Chondrocyte (in vitro differentiated cells): ENCODE data around the gene ALDH3B1. TPM values are rescaled to one million over a fixed set of nuclear protein-coding genes. Genes with fewer than 3 reads are reported as not detected.
A peak's percentile ranks its signal among the peaks of the same experiment; 100 is the strongest.

ENCODE experiments used
- DNase-seq: peaks from one replicate; pipeline ENCODE4 v3.0.0; 2021; ENCODE audit warnings: mixed read lengths, low spot score
- H3K27ac Mint-ChIP-seq: one replicate; pipeline ENCODE4 v1.8.0; 2021; ENCODE audit warnings: mild to moderate bottlenecking, moderate library complexity, mixed read lengths; ENCODE audit not compliant: unreplicated experiment
- H3K27me3 Mint-ChIP-seq: 2 replicates; pipeline ENCODE4 v1.8.0; 2021; ENCODE audit warnings: low read depth, mixed read lengths
- H3K36me3 Mint-ChIP-seq: 2 replicates; pipeline ENCODE4 v1.8.0; 2021; ENCODE audit warnings: low read depth, mixed read lengths
- H3K4me1 Mint-ChIP-seq: 2 replicates; pipeline ENCODE4 v1.8.0; 2021; ENCODE audit warnings: low read depth, mild to moderate bottlenecking, mixed read lengths
- H3K4me3 Mint-ChIP-seq: one replicate; pipeline ENCODE4 v1.8.0; 2021; ENCODE audit warnings: mild to moderate bottlenecking, moderate library complexity, mixed read lengths; ENCODE audit not compliant: unreplicated experiment
- H3K9me3 Mint-ChIP-seq: 2 replicates; pipeline ENCODE4 v1.8.0; 2021; ENCODE audit warnings: low read depth, mixed read lengths
- CTCF ChIP-seq: fragments of 200-600 bp; sonication (generic); IDR thresholded peaks from 2 replicates; pipeline ENCODE4 v1.5.0; 2021; ENCODE audit warnings: antibody characterized with exemption, mild to moderate bottlenecking, moderate library complexity
- total RNA-seq: library from RNA; stranded (reverse); gene quantifications from 3 replicates; pipeline ENCODE4 v1.2.1, GENCODE V29; 2021

The ALDH3B1 gene
- total RNA-seq, 1 donor from 2014 or later = 13.1 TPM

GRCh38 chr11:68057807-68058206, 47.7 kb downstream of the ALDH3B1 start:
- Mint-ChIP-seq H3K4me3 (no peak overlapping the region), H3K4me1 (no peaks in the 10 kb centered on the region), H3K27ac (peak overlapping the region; percentile 62), H3K9me3 (no peaks in the 10 kb centered on the region), H3K36me3 (peaks cover 24% of the 10 kb centered on the region), H3K27me3 (no peaks in the 10 kb centered on the region)
- no peak for TF ChIP-seq CTCF
- no peak for DNase-seq

- TF ChIP-seq CTCF = no peak
- no peaks in the 10 kb centered on the region for H3K9me3 Mint-ChIP-seq
- H3K36me3 Mint-ChIP-seq = peaks cover 35% of the 10 kb centered on the region
- H3K27me3 Mint-ChIP-seq = no peaks in the 10 kb centered on the region
- no peak for DNase-seq
- no peaks in the 10 kb centered on the region for H3K4me1 Mint-ChIP-seq
- no peak overlapping the region for H3K27ac Mint-ChIP-seq
- no peak overlapping the region for H3K4me3 Mint-ChIP-seq
Observed at GRCh38 chr11:68061508-68061907, 51.4 kb downstream of the ALDH3B1 start.

GRCh38 chr11:68064926-68065325, 54.8 kb downstream of the ALDH3B1 start:
- H3K4me3 Mint-ChIP-seq = no peak overlapping the region
- H3K9me3 Mint-ChIP-seq = no peaks in the 10 kb centered on the region
- no peak overlapping the region for H3K27ac Mint-ChIP-seq
- peaks cover 38% of the 10 kb centered on the region for H3K36me3 Mint-ChIP-seq
- no peak for TF ChIP-seq CTCF
- no peak for DNase-seq
- H3K4me1 Mint-ChIP-seq = no peaks in the 10 kb centered on the region
- no peaks in the 10 kb centered on the region for H3K27me3 Mint-ChIP-seq

- Mint-ChIP-seq H3K4me3 (no peak overlapping the region), H3K27me3 (no peaks in the 10 kb centered on the region), H3K27ac (no peak overlapping the region), H3K4me1 (no peaks in the 10 kb centered on the region), H3K9me3 (no peaks in the 10 kb centered on the region), H3K36me3 (peaks cover 40% of the 10 kb centered on the region)
- TF ChIP-seq CTCF = no peak
- no peak for DNase-seq
Observed at GRCh38 chr11:68065841-68066240, 55.7 kb downstream of the ALDH3B1 start.

GRCh38 chr11:68066742-68067141, 56.6 kb downstream of the ALDH3B1 start:
- Mint-ChIP-seq H3K36me3 (peaks cover 40% of the 10 kb centered on the region), H3K4me3 (no peak overlapping the region), H3K4me1 (no peaks in the 10 kb centered on the region), H3K27ac (no peak overlapping the region), H3K9me3 (no peaks in the 10 kb centered on the region), H3K27me3 (no peaks in the 10 kb centered on the region)
- no peak for DNase-seq
- no peak for TF ChIP-seq CTCF
